Uterus (tissue), 4 donors: Measurements from ENCODE around the gene CORO6. TPM values are rescaled to one million over a fixed set of nuclear protein-coding genes. Genes with fewer than 3 reads are reported as not detected.

ENCODE experiments used
- DNase-seq, 2 donors: peaks; one replicate each; pipeline ENCODE4 v3.0.0-alpha.2; 2019 to 2020
- H3K27ac ChIP-seq, 2 donors: fragments of 200-600 bp; sonication (generic); 1 replicate in 1 of 2; 2 replicates in 1 of 2; pipeline ENCODE4 v1.5.1; 2016 to 2018
- H3K27me3 ChIP-seq, 2 donors: fragments of 200-600 bp; sonication (generic); one replicate each; pipeline ENCODE4 v1.5.1; 2018 to 2019; ENCODE audit warnings: control low read depth in 1 of 2
- H3K36me3 ChIP-seq, 2 donors: fragments of 200-600 bp; sonication (generic); one replicate each; pipeline ENCODE4 v1.5.1; 2019; ENCODE audit warnings: control low read depth in 1 of 2
- H3K4me1 ChIP-seq, 2 donors: fragments of 200-600 bp; sonication (generic); one replicate each; pipeline ENCODE4 v1.5.1; 2018 to 2019; ENCODE audit warnings: control low read depth in 1 of 2
- H3K4me3 ChIP-seq, 2 donors: fragments of 200-600 bp; sonication (generic); 1 replicate in 1 of 2; 2 replicates in 1 of 2; pipeline ENCODE4 v1.5.1; 2018 to 2019; ENCODE audit warnings: mild to moderate bottlenecking in 1 of 2
- H3K9me3 ChIP-seq, 2 donors: fragments of 200-600 bp; sonication (generic); one replicate each; pipeline ENCODE4 v1.5.1; 2019; ENCODE audit warnings: control low read depth in 1 of 2
- CTCF ChIP-seq, 4 experiments: fragments of 200-600 bp in 2 of 4; fragments of 450-650 bp in 2 of 4; sonication (generic) in 2 of 4; IDR thresholded peaks; one replicate each; pipeline ENCODE4 v1.5.1; 2016 to 2019; ENCODE audit warnings: antibody characterized with exemption in 4 of 4, mild to moderate bottlenecking in 2 of 4, moderate library complexity in 1 of 4
- POLR2A ChIP-seq, 2 donors: fragments of 450-650 bp; IDR thresholded peaks; one replicate each; pipeline ENCODE4 v1.6.1; 2016; ENCODE audit warnings: antibody characterized with exemption in 2 of 2, mild to moderate bottlenecking in 1 of 2, moderate library complexity in 1 of 2
- intact Hi-C: fragments of 100-400 bp; cut with DNase I; formaldehyde crosslinking; loops from one replicate; pipeline ENCODE4 v1.15.1; 2023; ENCODE audit warnings: low total_unique reads
- total RNA-seq, 4 donors: library from RNA; depleted of rRNA in 3 of 4; stranded (reverse); fragments of >200 nt in 3 of 4; gene quantifications; one replicate each; pipeline versions ENCODE4 v1.1.0 to v1.2.4, GENCODE V29; 2014 to 2023
- donor health status: DM: yes; HTN: yes; CAD: no.

The CORO6 gene
- total RNA-seq, 4 donors from 2014 or later: 3.8 to 7.8 (median 5.1) TPM

DNA sequence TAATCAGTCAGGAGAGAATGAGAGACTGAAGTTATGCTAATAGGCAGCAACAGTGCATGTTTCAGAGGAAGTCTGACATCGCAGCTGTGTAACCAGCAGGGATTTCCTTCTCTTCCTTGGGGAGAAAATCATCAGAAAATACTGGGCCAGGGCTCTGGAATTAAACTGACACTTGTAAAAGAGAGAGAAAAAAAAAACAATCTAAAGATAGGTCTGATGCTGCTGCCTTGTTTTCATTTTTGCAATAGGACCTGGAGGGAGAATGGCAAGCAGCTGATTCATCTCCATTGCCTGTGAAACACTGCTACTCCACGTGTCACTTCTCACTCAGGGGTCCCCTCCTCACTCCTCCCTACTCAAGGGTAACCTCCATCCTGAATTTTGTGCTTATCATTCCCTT lies 17.7 kb upstream of the CORO6 start:
- Histone ChIP-seq H3K9me3 (no peaks in the 10 kb centered on the region), H3K4me3 (no peak overlapping the region), H3K27me3 (no peaks in the 10 kb centered on the region), H3K36me3 (no peaks in the 10 kb centered on the region), H3K27ac (peak overlapping the region; percentile 69 to 80), H3K4me1 (peaks cover 6 to 9% of the 10 kb centered on the region in 2 donors)
- intact Hi-C loops: no loop called here
- TF ChIP-seq POLR2A (IDR thresholded peaks at IDR 0.05): no peak
- TF ChIP-seq CTCF (IDR thresholded peaks at IDR 0.05): no peak
- no peak for DNase-seq

GRCh38 chr17:29633886-29634285 lies 11.2 kb upstream of the CORO6 start:
- TF ChIP-seq POLR2A (IDR thresholded peaks at IDR 0.05) (no peak), CTCF (IDR thresholded peaks at IDR 0.05) (no peak)
- intact Hi-C loops: no loop called here
- H3K4me1 ChIP-seq: no peaks in the 10 kb centered on the region

DNA sequence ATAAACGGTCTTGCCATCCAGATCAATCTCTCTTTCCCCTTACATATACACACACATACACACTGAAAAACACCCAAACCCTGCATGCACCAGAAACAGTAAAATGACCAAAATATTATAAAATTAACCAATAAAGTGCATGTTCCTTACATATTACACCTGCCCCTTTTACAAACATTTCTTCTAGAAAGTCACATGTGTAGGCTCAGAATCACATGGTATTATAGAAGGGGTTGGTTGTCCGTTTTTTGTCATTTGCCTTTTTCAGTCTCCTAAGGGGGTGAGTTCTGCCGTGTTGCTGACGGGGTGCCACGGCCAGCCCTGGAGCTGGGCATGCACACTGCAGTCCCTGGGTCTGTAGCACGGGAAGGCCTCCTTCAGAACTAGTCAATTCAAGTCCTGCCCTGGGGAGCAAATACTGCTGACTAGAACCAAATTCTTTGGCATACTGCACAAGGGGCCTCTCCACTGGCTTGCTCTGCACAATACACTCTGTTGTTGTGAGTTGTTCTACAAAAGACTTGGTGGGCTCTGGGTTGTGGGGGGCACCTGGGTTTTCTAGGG lies 8.0 kb upstream of the CORO6 start:
- intact Hi-C loops: no loop called here
- Histone ChIP-seq H3K27me3 (no peaks in the 10 kb centered on the region), H3K36me3 (no peaks in the 10 kb centered on the region), H3K4me1 (no peaks in the 10 kb centered on the region), H3K9me3 (no peaks in the 10 kb centered on the region), H3K27ac (no peak overlapping the region), H3K4me3 (no peak overlapping the region)
- TF ChIP-seq POLR2A (IDR thresholded peaks at IDR 0.05): no peak
- no peak for TF ChIP-seq CTCF (IDR thresholded peaks at IDR 0.05)
- no peak for DNase-seq

More at GRCh38 chr17:29633886-29634285, 11.2 kb upstream of the CORO6 start:
- H3K27me3 ChIP-seq: no peaks in the 10 kb centered on the region
- H3K36me3 ChIP-seq: no peaks in the 10 kb centered on the region
- no peak overlapping the region for H3K4me3 ChIP-seq
- H3K9me3 ChIP-seq: no peaks in the 10 kb centered on the region
- DNase-seq: no peak
- H3K27ac ChIP-seq: no peak overlapping the region

DNA sequence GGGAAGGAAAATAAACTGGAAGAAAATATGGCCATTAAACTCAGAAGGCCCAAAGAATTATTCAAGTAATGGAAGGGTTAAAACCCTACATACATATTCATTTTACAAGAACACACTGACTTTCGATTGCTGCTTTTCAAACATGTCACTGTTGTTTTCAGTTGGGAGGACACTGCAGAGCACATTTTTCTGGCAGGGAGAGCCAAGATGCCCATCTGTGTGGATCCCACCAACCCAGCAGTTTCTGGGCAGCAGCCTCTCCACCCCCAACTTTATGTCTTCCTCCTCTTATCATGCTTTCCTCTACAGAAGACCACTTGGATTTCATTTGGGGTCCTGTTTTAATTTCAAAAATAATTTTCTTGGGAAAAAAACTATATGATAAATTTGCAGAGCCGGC lies 7.1 kb upstream of the CORO6 start:
- Histone ChIP-seq H3K36me3 (no peaks in the 10 kb centered on the region), H3K4me1 (no peaks in the 10 kb centered on the region), H3K9me3 (no peaks in the 10 kb centered on the region), H3K4me3 (no peak overlapping the region), H3K27ac (no peak overlapping the region), H3K27me3 (no peaks in the 10 kb centered on the region)
- intact Hi-C loops: no loop called here
- TF ChIP-seq CTCF (IDR thresholded peaks at IDR 0.05) (no peak), POLR2A (IDR thresholded peaks at IDR 0.05) (no peak)
- DNase-seq: no peak

GRCh38 chr17:29628644-29629043 lies 5.9 kb upstream of the CORO6 start:
- TF ChIP-seq CTCF (IDR thresholded peaks at IDR 0.05): no peak
- TF ChIP-seq POLR2A (IDR thresholded peaks at IDR 0.05): no peak
- H3K36me3 ChIP-seq: no peaks in the 10 kb centered on the region
- DNase-seq: no peak
- no peak overlapping the region for H3K4me3 ChIP-seq
- no peaks in the 10 kb centered on the region for H3K9me3 ChIP-seq
- intact Hi-C loops: no loop called here
- no peak overlapping the region for H3K27ac ChIP-seq
- no peaks in the 10 kb centered on the region for H3K4me1 ChIP-seq
- no peaks in the 10 kb centered on the region for H3K27me3 ChIP-seq
